Osteoblast (primary cell): ENCODE data around the gene ZDHHC13. TPM values are rescaled to one million over a fixed set of nuclear protein-coding genes. Genes with fewer than 3 reads are reported as not detected.

ENCODE experiments used
- DNase-seq: peaks from one replicate; pipeline ENCODE4 v3.0.0; 2011; ENCODE audit warnings: low spot score, mixed read lengths; ENCODE audit not compliant: insufficient read length; ENCODE audit errors: missing footprints
- H2AFZ ChIP-seq: 2 replicates; pipeline ENCODE4 v1.6.0; 2011; ENCODE audit warnings: mild to moderate bottlenecking, low read length
- H3K27ac ChIP-seq: 2 replicates; pipeline ENCODE4 v1.5.1; 2011; ENCODE audit warnings: mild to moderate bottlenecking, low read depth, low read length, moderate library complexity
- H3K27me3 ChIP-seq: 2 replicates; pipeline ENCODE4 v1.6.0; 2012; ENCODE audit warnings: mild to moderate bottlenecking, control low read depth, inconsistent platforms, low read length, moderate library complexity; ENCODE audit not compliant: insufficient read depth
- H3K36me3 ChIP-seq: 2 replicates; pipeline ENCODE4 v1.5.1; 2011; ENCODE audit warnings: mild to moderate bottlenecking, low read length, control low read depth, moderate library complexity; ENCODE audit not compliant: insufficient read depth
- H3K4me1 ChIP-seq: 2 replicates; pipeline ENCODE4 v1.5.1; 2011; ENCODE audit warnings: mild to moderate bottlenecking, low read length, control low read depth, moderate library complexity; ENCODE audit not compliant: insufficient read depth
- H3K4me2 ChIP-seq: 2 replicates; pipeline ENCODE4 v1.6.0; 2011; ENCODE audit warnings: mild to moderate bottlenecking, low read length; ENCODE audit not compliant: insufficient read depth
- H3K4me3 ChIP-seq: fragments of 200-600 bp; sonication (generic); 3 replicates; pipeline ENCODE4 v1.5.1; 2012; ENCODE audit warnings: mild to moderate bottlenecking, low read length, inconsistent platforms; ENCODE audit not compliant: insufficient read depth
- H3K79me2 ChIP-seq: 2 replicates; pipeline ENCODE4 v1.6.0; 2012; ENCODE audit warnings: mild to moderate bottlenecking, low read length, control low read depth, inconsistent platforms; ENCODE audit not compliant: insufficient read depth
- H3K9me3 ChIP-seq: 2 replicates; pipeline ENCODE4 v1.5.1; 2011; ENCODE audit warnings: low read depth, low read length, control low read depth
- H4K20me1 ChIP-seq: 2 replicates; pipeline ENCODE4 v1.6.0; 2012; ENCODE audit warnings: mild to moderate bottlenecking, low read length, control low read depth; ENCODE audit not compliant: insufficient read depth
- total RNA-seq: library from RNA; depleted of rRNA; stranded (reverse); fragments of >200 nt; gene quantifications from 2 replicates; pipeline ENCODE4 v1.2.3, GENCODE V29; 2012
- TF ChIP-seq, protein P1 (sequence below): IDR thresholded peaks from 2 replicates; pipeline ENCODE4 v1.5.1; 2011; ENCODE audit warnings: mild to moderate bottlenecking, low read depth, low read length, moderate library complexity; ENCODE audit errors: extremely low read depth

Gene ZDHHC13, protein sequence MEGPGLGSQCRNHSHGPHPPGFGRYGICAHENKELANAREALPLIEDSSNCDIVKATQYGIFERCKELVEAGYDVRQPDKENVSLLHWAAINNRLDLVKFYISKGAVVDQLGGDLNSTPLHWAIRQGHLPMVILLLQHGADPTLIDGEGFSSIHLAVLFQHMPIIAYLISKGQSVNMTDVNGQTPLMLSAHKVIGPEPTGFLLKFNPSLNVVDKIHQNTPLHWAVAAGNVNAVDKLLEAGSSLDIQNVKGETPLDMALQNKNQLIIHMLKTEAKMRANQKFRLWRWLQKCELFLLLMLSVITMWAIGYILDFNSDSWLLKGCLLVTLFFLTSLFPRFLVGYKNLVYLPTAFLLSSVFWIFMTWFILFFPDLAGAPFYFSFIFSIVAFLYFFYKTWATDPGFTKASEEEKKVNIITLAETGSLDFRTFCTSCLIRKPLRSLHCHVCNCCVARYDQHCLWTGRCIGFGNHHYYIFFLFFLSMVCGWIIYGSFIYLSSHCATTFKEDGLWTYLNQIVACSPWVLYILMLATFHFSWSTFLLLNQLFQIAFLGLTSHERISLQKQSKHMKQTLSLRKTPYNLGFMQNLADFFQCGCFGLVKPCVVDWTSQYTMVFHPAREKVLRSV
- 16.6 and 20.6 TPM in 2 replicates for total RNA-seq

DNA sequence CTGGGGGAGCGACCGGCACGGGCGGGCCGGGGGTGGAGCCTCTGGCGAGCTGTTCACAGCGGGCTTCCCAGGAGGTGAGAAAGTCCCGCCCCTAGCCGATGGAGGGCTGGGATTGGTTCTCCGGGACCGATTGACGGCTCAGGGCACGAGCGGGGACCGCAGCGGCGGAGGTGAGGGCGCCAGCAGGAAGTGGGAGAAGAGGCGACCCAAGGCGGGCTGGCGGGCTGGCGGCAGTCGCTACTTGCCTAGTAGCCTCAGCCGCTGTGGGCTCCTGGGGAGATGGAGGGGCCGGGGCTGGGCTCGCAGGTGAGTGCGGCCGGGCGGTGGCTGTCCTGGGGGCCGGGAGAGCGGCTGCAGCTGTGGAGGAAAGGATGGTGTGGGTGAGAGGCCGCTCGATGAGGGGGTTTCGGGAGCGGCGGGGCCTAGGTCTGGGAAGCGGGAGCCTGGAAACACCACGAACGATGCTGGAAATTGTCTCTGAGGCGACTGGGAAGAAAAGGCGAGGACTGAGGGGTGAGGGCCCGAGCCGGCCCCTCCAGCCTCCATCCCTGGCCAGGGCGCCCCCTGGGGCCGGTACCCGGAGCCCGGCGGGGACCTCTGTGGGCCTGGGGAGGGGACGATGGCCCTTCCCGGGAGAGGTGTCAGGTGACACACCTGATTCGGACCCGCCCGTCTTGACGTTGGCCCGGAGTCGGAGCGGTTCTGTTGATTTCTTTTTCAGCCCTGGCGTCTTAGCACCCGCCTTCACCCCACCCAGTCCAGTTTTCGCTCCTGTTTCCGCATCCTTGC, at the start of gene ZDHHC13:
Gene ZDHHC13 (plus strand): TSS at position 198 of the 789 bp plus-strand sequence. CDS start 82 bp downstream, at position 280.
- Histone ChIP-seq H4K20me1 (peaks cover 8% of the 10 kb centered on the region), H3K79me2 (peaks cover 32% of the 10 kb centered on the region), H3K4me3 (peak within 1 kb of the TSS; percentile 94), H2AFZ (peak within 1 kb of the TSS; percentile 89), H3K27me3 (peaks cover 17% of the 10 kb centered on the region), H3K9me3 (no peaks in the 10 kb centered on the region), H3K4me2 (peak within 1 kb of the TSS; percentile 91), H3K4me1 (peaks cover 12% of the 10 kb centered on the region), H3K27ac (peak within 1 kb of the TSS; percentile 58), H3K36me3 (no peaks in the 10 kb centered on the region)
- TF ChIP-seq, protein P1, sequence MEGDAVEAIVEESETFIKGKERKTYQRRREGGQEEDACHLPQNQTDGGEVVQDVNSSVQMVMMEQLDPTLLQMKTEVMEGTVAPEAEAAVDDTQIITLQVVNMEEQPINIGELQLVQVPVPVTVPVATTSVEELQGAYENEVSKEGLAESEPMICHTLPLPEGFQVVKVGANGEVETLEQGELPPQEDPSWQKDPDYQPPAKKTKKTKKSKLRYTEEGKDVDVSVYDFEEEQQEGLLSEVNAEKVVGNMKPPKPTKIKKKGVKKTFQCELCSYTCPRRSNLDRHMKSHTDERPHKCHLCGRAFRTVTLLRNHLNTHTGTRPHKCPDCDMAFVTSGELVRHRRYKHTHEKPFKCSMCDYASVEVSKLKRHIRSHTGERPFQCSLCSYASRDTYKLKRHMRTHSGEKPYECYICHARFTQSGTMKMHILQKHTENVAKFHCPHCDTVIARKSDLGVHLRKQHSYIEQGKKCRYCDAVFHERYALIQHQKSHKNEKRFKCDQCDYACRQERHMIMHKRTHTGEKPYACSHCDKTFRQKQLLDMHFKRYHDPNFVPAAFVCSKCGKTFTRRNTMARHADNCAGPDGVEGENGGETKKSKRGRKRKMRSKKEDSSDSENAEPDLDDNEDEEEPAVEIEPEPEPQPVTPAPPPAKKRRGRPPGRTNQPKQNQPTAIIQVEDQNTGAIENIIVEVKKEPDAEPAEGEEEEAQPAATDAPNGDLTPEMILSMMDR = peak; percentile 29
- peak; percentile 99 for DNase-seq

DNA sequence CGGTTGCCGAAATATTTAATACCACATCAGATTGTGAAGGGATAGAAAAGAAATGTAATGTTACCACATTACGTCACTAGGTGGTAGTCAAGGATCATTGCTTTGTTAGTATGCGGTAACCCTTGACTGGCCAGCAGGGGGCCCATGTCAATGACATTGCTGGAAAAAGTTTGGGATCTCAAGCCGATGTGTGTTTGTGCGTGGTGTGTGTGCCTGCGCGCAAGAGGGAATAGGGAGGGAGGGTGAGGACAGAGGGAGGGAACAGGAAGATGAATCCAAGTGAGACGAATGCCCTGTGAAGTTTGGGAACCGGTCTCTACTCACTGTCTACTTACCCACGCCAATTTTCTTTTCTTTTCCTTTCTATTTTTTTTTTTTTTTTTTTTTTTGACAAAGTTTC, 45.7 kb upstream of the ZDHHC13 start:
- Histone ChIP-seq H3K79me2 (no peaks in the 10 kb centered on the region), H3K27ac (no peak overlapping the region), H4K20me1 (no peaks in the 10 kb centered on the region), H3K27me3 (peaks cover 18% of the 10 kb centered on the region), H3K36me3 (no peaks in the 10 kb centered on the region), H3K4me1 (no peaks in the 10 kb centered on the region), H2AFZ (peak overlapping the region; percentile 83), H3K4me2 (peak overlapping the region; percentile 91), H3K4me3 (peak overlapping the region; percentile 60), H3K9me3 (peaks cover 2% of the 10 kb centered on the region)
- TF ChIP-seq, protein P1 = peak; percentile 99
- DNase-seq = peak; percentile 91

DNA sequence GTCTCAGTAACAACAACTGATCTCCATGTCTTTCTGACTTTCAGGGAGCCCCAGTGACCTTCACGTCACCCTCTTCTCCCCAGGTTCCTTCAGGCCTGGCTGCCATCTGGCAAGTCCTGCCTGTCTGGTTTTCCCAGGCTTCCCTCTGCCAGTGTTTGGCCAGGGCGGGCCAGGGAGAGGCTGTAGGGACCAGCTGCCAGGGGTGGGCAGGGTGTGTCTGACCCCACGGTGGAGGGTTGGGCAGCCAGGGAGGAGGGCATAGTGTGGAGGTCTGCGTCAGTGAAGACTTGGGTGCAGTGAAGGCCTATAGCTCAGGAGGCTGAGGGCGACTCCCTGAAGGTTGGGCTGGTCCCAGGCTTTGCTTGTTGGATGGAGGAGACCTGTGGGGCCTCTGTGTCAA, 44.5 kb upstream of the ZDHHC13 start:
- H3K27ac ChIP-seq = no peak overlapping the region
- H3K9me3 ChIP-seq = peaks cover 2% of the 10 kb centered on the region
- TF ChIP-seq, protein P1 = no peak
- H3K36me3 ChIP-seq = no peaks in the 10 kb centered on the region
- H3K27me3 ChIP-seq = peaks cover 22% of the 10 kb centered on the region
- H3K4me2 ChIP-seq = no peak overlapping the region
- no peaks in the 10 kb centered on the region for H4K20me1 ChIP-seq
- no peaks in the 10 kb centered on the region for H3K4me1 ChIP-seq
- no peak for DNase-seq
- H3K4me3 ChIP-seq = no peak overlapping the region
- H2AFZ ChIP-seq = no peak overlapping the region
- H3K79me2 ChIP-seq = no peaks in the 10 kb centered on the region
